Measurements from ENCODE around the gene MATN1. TPM values are rescaled to one million over a fixed set of nuclear protein-coding genes. Genes with fewer than 3 reads are reported as not detected.
"Not testable (repeated sequence)": the region's sequence is repeated elsewhere in the genome, so short reads cannot be mapped to it uniquely, and the experiment has no call there.

Gene MATN1
- total RNA-seq, 1 donor from 2014 or later: 0.24 TPM

- no peak for TF ChIP-seq CTCF (conservative IDR thresholded peaks at IDR 0.05)
- peak overlapping the region; percentile 18 for H3K27ac Mint-ChIP-seq
- H3K27me3 Mint-ChIP-seq: peaks cover 34% of the 10 kb centered on the region
- H3K4me3 Mint-ChIP-seq: peak overlapping the region; percentile 42
- DNase-seq (ENCODE audit: extremely low spot score, unreplicated experiment): no peak
- no peaks in the 10 kb centered on the region for H3K9me3 Mint-ChIP-seq
- H3K4me1 Mint-ChIP-seq (ENCODE audit: unreplicated experiment): peaks cover 32% of the 10 kb centered on the region
- no peaks in the 10 kb centered on the region for H3K36me3 Mint-ChIP-seq
Measured at GRCh38 chr1:30689901-30690645, 33.3 kb downstream of the MATN1 start.

GRCh38 chr1:30688920-30689794, 34.2 kb downstream of the MATN1 start:
- H3K27me3 Mint-ChIP-seq: peaks cover 43% of the 10 kb centered on the region

GRCh38 chr1:30688516-30688915, 34.9 kb downstream of the MATN1 start:
- H3K9me3 Mint-ChIP-seq; H3K36me3 Mint-ChIP-seq; DNase-seq (ENCODE audit: extremely low spot score, unreplicated experiment); H3K27ac Mint-ChIP-seq; H3K4me3 Mint-ChIP-seq: not testable (repeated sequence)
- peaks cover 50% of the 10 kb centered on the region for H3K27me3 Mint-ChIP-seq
- H3K4me1 Mint-ChIP-seq (ENCODE audit: unreplicated experiment): peaks cover 32% of the 10 kb centered on the region

More at GRCh38 chr1:30688920-30689794, 34.2 kb downstream of the MATN1 start:
- no peak overlapping the region for H3K4me3 Mint-ChIP-seq
- no peak for DNase-seq (ENCODE audit: extremely low spot score, unreplicated experiment)
- no peaks in the 10 kb centered on the region for H3K36me3 Mint-ChIP-seq
- H3K9me3 Mint-ChIP-seq: no peaks in the 10 kb centered on the region
- no peak overlapping the region for H3K27ac Mint-ChIP-seq
- peaks cover 32% of the 10 kb centered on the region for H3K4me1 Mint-ChIP-seq (ENCODE audit: unreplicated experiment)
- TF ChIP-seq CTCF (conservative IDR thresholded peaks at IDR 0.05): no peak

GRCh38 chr1:30687886-30688285, 35.5 kb downstream of the MATN1 start:
- H3K9me3 Mint-ChIP-seq: no peaks in the 10 kb centered on the region
- peaks cover 53% of the 10 kb centered on the region for H3K27me3 Mint-ChIP-seq
- H3K4me3 Mint-ChIP-seq: no peak overlapping the region
- no peak overlapping the region for H3K27ac Mint-ChIP-seq
- no peak for TF ChIP-seq CTCF (conservative IDR thresholded peaks at IDR 0.05)
- DNase-seq (ENCODE audit: extremely low spot score, unreplicated experiment): no peak
- no peaks in the 10 kb centered on the region for H3K36me3 Mint-ChIP-seq
- H3K4me1 Mint-ChIP-seq (ENCODE audit: unreplicated experiment): peaks cover 32% of the 10 kb centered on the region

GRCh38 chr1:30686236-30686935, 37.0 kb downstream of the MATN1 start:
- H3K9me3 Mint-ChIP-seq: no peaks in the 10 kb centered on the region
- H3K27ac Mint-ChIP-seq: no peak overlapping the region
- peaks cover 25% of the 10 kb centered on the region for H3K4me1 Mint-ChIP-seq (ENCODE audit: unreplicated experiment)
- DNase-seq (ENCODE audit: extremely low spot score, unreplicated experiment): no peak
- peaks cover 62% of the 10 kb centered on the region for H3K27me3 Mint-ChIP-seq
- no peaks in the 10 kb centered on the region for H3K36me3 Mint-ChIP-seq
- peak overlapping the region; percentile 51 for H3K4me3 Mint-ChIP-seq
- no peak for TF ChIP-seq CTCF (conservative IDR thresholded peaks at IDR 0.05)

All from type B pancreatic cell (in vitro differentiated cells).